ENCODE results near the gene NAA30.
"Not testable (repeated sequence)": the region's sequence is repeated elsewhere in the genome, so short reads cannot be mapped to it uniquely, and the experiment has no call there.

The NAA30 gene

DNA sequence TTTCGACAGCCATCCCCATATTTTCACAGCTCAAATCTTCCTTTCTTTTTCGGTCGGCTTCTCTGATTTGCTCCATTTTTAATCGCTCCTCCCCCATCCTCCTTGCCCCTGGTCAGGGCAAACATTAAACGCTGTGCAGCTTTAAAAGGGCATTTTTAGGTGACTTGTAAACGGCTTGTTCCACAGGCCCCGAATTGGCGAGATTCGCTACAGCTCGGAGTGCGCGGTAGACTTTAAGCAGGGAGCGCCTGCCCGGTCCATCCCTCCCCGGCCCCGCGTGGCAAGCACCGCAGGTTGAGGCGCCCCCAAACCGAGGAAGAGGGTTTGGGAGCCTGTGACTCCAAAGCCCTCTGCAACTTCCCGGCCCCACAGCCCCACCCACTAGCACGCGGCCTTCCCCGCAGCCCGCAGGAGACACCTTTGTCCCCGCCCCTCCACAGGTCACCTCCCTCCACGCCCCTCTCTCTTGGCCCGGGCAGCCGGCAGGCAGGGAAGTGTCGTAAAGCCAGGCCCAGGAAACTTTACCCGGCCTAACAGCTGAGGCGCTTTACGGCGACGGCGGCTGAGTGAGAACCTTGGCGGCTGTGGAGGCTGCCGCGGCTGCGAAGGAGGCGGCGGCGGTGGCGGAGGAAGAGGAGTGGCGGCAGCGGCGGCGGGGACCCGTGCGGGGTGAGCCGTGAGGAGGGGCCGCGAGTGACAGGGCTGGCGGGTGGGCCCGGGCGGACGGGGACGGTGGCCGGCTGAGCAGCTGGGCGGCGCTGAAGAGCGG, at the start of gene NAA30:
TSS of gene NAA30 (plus strand) at position 550 of the 769 bp plus-strand sequence. CDS start 372 bp downstream, outside the sequence.
- peak; percentile 62 for DNase-seq (ENCODE audit: low read depth)

DNA sequence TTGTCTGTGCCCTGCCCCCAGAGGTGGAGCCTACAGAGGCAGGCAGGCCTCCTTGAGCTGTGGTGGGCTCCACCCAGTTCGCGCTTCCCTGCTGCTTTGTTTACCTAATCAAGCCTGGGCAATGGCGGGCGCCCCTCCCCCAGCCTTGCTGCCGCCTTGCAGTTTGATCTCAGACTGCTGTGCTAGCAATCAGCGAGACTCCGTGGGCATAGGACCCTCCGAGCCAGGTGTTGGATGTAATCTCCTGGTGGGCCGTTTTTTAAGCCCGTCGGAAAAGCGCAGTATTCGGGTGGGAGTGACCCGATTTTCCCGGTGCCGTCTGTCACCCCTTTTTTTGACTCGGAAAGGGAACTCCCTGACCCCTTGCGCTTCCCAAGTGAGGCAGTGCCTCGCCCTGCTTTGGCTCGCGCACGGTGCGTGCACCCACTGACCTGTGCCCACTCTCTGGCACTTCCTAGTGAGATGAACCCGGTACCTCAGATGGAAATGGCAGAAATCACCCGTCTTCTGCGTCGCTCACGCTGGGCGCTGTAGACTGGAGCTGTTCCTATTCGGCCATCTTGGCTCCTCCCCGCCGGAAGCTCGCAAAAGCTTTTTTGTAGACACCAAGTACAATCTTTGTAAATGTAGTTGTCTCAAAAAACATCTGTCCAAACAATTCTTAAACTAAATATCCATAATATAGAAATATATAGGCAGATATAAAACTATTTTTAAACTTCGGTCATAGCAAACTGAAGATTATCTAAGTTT, 46.7 kb upstream of the NAA30 start:
- DNase-seq (ENCODE audit: low read depth) = not testable (repeated sequence)

DNA sequence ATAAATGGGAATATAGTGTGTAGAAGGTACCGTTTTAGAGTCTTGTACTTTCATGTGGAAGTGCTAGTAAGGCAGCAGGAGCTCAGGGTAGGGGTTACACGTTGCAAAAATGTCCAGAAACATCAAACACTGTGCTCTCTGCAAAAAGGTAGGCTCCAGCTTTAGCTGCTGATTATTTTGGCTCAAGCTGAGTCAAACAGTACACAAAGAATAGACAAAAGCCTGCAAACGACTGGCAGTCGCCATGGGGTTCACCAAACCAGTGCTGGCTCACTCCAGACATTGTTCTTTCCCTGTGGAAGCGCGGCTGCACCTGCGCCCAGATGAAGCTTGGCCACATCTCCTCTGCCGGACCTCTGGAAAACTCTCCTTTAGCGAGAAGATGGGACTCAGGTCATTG, 45.3 kb upstream of the NAA30 start:
- DNase-seq (ENCODE audit: low read depth) = no peak

DNA sequence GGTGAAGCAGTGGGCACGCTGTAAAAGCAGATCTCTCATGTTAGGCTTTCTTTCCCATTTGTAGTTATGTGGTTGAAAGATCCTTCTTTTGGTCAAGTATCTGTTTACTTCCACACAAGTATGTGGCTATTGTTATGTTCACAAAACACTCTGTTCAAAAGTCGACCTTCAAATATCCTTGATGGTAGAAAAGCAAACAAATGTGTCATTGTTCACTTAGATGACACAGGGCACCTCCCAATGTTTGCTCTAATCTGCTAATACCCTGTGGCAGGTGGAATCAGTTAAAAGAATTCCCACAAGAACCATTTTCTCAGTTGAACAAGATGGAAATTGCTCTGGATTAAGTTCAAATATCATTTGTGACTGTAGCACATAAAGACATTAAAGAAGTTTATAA, 43.6 kb upstream of the NAA30 start:
- no peak for DNase-seq (ENCODE audit: low read depth)

DNA sequence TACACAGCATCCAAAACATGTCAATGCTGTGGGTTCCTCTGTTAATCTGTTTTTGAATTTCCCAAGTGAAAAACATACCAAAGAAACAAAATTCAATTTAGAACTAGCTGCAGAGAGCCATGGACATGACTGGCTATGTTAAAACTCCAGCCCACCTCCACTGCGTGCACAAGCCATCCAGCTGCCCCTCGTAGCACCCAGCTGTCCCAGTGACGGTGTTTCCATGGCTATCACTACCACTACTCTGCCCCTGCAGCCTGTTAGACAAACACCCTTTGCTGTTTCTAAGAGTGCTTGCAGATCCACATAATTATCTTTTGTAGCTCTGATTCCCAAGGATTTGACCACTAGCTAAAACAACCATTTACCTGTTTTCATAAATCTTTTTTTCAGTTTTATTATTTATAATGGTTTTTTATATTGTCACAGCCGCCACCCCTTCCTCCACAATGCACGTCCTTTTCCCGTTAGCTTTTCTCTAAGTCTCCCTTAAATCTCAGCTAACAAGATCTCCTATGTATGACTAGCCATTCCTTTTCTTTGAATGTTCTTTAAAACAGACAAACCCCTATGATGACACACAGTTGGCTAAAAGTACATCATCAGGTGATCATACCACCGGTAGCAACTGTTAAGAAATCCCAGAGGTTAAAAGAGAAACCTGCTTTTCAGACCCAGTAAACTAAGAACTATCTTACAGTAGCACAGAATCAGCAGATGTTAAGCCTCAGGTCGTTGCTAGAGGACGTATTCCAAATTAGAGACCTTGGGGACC, 37.8 kb upstream of the NAA30 start:
- no peak for DNase-seq (ENCODE audit: low read depth)

DNA sequence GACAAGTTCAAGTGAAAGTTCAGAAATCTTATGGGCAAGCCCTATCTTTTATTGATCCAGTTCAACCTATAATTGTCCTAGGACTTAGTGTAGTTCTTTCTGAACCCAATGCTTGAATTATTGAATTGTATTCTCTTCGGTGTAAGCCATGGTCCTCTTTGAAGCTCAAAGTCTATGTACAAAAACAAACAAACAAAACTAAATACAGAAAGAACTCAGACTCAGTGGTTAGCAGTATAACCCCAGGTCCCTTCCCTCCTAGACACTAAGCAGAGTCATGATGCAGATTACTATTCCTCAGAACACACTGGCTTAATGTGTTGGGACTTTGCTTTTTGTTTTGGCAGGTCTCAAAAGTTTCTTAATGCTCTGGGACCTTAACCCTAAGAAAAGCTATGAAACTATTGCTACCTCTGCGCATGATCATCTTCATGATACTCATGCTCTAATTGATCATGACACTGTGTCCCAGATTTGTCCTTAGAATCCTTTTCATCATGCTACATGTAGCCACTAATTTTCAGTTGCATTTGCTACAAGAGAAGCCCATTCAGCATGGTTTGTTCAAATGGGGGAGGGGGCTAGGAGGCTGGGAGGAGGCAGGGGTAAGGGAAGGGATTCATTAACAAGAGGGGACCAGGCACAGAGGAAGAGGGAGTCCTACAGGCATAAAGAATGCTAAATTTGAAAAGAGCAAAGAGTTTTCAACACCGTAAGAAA, 35.1 kb upstream of the NAA30 start:
- no peak for DNase-seq (ENCODE audit: low read depth)

DNA sequence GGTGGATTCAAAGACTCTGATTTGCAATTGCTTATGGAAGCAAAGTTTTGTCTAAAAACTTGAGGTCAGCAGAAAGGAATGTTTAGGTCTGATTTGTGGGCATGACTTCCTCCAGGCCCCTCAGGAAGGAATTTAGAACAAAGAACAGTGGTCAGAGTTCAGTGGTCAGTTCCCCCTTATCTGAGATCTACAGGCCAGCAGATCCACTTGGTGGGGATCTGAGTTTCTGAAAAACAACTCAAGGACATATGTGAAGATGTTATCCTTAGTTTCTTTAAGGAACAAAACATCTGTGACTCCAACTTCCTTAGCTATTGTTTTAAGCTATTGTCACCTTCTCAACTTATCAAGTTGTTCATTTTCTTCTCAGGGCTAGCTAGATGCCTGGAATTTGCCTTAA, 28.0 kb upstream of the NAA30 start:
- DNase-seq (ENCODE audit: low read depth) = no peak

DNA sequence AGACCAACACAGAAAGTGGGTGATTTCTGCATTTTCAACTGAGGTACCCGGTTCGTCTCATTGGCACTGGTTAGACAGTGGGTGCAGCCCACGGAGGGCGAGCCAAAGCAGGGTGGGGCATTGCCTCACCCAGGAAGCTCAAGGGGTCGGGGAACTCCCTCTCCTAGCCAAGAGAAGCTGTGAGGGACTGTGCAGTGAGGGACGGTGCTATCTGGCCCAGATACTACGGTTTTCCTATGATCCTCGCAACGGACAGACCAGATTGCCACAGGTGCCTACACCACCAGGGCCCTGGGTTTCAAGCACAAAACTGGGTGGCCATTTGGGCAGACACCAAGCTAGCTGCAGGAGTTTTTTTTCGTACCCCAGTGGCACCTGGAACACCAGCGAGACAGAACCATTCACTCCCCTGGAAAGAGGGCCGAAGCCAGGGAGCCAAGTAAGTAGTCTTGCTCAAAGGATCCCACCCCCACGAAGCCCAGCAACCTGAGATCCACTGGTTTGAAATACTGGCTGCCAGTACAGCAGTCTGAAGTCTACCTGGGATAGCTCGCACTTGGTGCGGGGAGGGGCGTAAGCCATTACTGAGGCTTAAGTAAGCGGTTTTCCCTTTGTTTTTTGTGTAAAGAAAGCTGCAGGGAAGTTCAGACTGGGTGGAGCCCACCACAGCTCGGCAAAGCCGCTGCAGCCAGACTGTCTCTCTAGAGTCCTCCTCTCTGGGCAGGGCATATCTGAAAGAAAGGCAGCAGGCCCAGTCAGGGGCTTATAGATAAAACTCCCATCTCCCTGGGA, 25.5 kb upstream of the NAA30 start:
- no peak for DNase-seq (ENCODE audit: low read depth)

DNA sequence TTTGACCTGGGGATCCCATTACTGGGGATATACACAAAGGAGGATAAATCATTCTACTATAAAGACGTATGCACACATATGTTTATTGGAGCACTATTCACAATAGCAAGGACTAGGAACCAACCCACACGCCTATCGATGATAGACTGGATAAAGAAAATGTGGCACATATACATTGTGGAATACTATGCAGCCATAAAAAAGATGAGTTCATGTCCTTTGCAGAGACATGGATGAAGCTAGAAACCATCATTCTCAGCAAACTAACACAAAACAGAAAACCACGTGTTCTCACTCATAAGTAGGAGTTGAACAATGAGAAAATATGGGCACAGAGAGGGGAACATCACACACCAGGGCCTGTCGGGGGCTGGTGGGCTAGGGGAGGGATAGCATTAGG, 20.2 kb upstream of the NAA30 start:
- not testable (repeated sequence) for DNase-seq (ENCODE audit: low read depth)

DNA sequence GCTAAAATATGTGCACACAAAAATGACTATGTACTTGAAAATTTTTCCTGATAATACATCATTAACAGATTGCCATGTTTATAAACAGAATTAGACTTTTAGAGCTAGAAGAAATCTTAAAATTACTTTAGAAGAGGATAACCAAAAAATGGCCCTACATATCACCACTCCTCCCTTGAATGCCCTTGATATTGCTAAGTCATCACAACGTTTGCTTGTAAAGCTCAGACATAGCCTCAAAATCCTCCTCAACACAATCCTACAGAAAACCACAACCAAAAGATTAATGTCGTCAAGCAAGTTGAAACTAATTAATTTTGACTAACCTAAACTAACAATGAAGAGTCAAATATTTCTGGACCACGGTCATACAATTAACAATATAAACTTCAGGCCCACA, 19.4 kb upstream of the NAA30 start:
- DNase-seq (ENCODE audit: low read depth) = no peak

DNA sequence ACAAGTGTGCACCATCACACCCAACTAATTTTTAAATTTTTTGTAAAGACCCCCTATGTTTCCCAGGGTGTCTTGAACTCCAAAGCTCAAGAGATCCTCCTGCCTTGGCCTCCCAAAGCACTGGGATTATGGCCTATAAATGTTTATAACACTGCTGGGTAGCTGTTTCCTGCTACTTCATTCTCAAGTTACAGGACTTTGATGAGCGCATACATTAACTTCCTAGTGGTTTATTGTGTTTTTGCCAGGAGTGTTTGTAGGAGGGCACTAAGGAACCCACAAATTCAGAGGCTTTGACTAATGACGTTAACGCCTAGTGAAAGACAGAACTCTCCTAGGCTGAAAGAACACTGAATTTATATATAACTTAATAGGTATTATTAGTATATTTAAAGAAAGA, 15.2 kb upstream of the NAA30 start:
- no peak for DNase-seq (ENCODE audit: low read depth)

DNA sequence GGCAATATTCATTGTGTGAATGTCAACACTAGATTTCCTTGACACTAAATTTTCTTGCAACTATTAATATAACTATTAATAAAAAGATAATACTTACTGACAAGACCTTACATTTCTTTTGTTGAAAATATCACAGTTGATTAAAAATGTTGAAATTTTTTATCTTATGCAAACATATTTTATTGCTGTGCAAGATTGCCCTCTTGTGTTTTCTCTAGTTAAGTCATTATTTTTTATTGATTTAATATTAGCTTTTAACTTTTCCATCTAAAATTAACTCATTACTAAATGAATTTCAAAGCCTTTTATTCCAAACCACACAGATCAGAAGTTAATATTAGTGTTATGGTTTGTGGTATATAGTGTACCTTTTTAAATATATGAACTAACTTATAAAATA, 11.7 kb upstream of the NAA30 start:
- DNase-seq (ENCODE audit: low read depth) = no peak

DNA sequence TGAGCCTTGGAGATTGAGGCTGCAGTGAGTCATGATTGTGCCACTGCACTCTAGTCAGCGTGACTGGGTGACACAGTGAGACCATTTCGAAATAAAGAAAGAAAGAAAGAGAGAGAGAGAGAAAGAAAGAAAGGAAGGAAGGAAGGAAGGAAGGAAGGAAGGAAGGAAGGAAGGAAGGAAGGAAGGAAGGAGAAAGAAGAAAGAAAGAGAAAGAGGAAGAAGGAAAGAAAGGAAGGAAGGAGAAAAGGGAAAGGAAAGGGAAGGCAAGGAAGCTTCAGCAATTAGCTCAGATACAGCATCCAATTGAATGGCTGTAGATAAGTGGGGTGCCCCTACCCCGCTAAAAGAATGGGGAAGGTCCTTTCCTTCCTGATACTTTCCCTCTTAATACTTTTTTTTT, 9.5 kb upstream of the NAA30 start:
- DNase-seq (ENCODE audit: low read depth) = no peak

DNA sequence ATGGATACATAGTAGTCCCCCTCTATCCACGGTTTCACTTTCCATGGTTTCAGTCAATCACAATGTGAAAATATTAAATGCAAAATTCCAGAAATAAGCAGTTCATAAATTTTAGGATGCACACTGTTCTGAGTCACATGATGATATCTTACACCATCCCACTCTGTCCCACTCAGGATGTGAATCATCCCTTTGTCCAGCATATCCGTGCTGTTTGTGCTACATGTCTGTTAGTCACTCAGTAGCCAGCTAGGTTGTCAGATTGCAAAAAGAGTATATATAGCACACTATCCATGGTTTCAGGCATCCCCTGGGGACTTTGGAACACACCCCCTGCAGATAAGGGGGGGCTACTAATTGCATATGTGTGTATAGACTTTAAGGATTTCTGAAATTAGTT, 8.1 kb upstream of the NAA30 start:
- peak; percentile 64 for DNase-seq (ENCODE audit: low read depth)

DNA sequence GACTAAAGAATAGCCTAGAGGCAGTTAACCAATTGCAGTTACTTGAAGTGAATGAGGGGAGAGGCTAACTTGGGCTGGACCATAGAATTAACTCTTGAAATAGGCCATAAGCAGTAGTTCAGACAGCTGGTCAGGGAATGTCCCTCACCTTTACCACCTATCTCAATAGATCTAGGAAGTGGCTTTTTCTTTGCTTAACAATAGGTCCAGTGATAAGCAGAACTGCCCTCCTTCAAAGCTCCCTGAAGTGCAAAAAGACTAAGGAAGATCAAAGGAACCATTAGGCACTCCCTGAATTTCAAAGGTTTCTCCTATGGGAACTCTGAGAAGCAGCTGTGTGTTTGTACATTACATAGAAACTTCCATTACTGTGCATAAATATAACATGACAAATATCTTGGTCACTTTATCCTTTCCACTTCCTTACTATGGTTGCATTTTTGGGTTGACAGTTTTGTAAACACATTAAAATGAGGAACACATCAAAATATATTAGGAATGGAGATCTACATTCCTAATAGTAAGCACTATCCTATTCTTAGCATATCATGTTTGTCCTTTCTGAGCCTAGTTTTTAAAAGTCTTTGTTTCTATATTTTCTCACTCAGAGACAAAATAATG, 7.2 kb upstream of the NAA30 start:
- no peak for DNase-seq (ENCODE audit: low read depth)

DNA sequence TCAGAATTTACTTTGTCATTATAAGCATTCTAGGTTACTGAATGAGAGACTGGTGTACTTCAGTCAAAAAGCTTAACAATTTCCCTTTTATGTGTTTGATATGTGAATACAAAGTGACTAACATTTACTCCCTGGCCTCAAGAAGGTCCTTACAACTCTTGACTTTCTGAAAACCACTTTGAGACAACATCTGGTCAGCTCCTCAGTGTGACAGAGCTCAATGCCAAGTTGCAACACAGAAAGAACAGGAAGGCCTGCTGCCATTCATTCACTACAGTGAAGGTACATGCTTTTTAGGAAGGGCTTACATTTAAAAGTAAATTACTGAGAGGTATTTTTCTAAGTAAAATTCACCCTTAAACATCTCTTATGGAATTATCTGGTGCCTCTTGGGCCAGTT, 2.3 kb upstream of the NAA30 start:
- DNase-seq (ENCODE audit: low read depth) = no peak

DNA sequence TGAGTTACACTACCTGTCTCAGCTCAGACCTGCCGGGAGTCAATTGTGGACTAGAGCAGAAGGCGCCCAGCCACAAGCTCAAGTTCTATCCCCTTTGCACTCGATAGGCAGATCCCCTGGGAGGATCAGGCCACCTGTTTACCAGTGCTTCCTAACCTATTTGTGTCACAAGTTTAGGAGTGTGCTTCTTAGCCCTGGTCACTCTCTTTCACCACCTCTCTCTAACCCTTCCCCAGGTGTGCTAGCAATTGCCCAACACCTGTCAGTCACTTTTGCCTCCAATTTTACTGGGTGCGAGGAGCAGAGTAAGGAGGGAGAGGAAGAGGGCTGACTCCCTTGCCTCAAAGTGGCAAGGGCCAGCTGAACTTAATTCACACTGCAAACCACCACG, 745 bp upstream of the NAA30 start:
- no peak for DNase-seq (ENCODE audit: low read depth)

DNA sequence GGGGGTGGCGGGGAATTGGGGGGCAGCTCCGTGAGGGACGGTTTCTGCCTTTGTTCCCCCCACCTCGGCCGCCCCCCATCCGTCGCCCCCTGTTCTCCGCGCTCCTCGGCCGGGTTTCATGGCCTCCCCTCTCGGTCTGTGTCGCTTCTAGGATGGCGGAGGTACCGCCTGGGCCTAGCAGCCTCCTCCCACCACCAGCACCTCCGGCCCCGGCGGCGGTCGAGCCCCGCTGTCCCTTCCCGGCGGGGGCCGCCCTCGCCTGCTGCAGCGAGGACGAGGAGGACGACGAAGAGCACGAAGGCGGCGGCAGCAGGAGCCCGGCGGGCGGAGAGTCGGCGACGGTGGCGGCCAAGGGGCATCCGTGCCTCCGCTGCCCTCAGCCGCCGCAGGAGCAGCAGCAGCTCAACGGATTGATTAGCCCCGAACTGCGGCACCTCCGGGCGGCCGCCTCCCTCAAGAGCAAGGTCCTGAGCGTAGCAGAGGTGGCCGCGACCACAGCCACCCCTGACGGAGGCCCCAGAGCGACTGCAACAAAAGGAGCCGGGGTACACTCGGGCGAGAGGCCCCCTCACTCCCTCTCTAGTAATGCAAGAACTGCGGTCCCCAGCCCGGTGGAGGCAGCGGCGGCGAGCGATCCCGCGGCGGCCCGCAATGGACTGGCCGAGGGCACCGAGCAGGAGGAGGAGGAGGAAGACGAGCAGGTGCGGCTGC, 575 bp downstream of the NAA30 start:
- DNase-seq (ENCODE audit: low read depth) = no peak

DNA sequence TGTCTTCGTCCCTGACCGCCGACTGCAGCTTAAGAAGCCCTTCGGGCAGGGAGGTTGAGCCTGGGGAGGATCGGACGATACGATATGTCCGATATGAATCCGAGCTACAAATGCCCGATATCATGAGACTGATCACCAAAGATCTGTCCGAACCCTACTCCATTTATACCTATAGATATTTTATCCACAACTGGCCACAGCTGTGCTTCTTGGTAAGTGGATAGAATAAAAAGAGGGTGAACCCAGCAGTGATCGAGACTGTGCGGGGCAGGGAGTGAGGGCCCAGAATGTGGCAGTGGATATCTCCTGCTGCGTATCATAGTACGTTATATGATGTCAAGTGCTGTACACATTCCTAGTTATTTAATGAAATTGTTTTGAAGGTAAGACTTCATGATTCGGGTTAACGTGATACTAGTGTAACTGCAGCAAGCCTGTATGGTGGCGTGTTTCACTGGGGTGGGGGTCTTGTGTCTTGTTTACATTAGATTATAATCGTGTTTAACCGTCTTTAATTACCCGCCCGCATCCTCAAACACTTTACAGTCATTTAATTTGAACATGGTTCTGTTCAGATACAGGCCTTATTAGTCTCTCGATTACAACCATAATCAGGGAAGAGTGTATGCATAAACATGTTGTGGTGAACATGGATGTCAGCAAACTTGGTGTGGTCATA, 1.3 kb downstream of the NAA30 start:
- DNase-seq (ENCODE audit: low read depth) = no peak

DNA sequence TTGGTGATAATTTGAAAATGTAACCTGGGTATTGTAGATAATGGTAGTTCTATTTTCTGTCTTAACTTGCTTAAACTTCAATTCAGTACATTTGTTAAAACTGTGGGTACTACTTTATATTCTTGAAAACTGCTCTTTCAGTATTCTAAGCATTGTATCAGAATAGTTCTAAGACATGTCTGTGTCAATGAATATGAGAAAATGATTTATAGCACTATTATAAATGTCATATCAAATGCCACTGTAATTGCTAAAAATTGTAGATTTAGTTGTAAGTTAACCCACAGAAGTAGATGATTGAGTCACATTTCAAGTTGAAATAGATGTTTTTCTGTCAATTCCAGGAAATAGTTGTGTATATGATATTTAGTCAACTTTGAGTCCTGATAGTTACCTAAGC, 2.4 kb downstream of the NAA30 start:
- DNase-seq (ENCODE audit: low read depth) = no peak
